Left cardiac atrium (tissue), 4 donors: ENCODE data around the gene CYP3A4. TPM values are rescaled to one million over a fixed set of nuclear protein-coding genes. Genes with fewer than 3 reads are reported as not detected.
"Not testable (repeated sequence)": the region's sequence is repeated elsewhere in the genome, so short reads cannot be mapped to it uniquely, and the experiment has no call there.

Experiments used
- ATAC-seq, 2 donors: fragments of 200-7000 bp; cut with Tn5 transposase; one replicate each; pipeline ENCODE4 v1.9.1; 2020; ENCODE audit warnings: mild to moderate bottlenecking in 2 of 2, moderate library complexity in 2 of 2
- DNase-seq: peaks from one replicate; pipeline ENCODE4 v3.0.0-alpha.2; 2020
- intact Hi-C, 2 donors: fragments of 100-400 bp; cut with DNase I; formaldehyde crosslinking; loops; one replicate each; pipeline versions ENCODE4 v1.14.1 to v1.15.1; 2022 to 2023
- long read RNA-seq: library from polyadenylated mRNA; unstranded; transcript quantifications from one replicate; pipeline ENCODE4 v2.0.0, GENCODE V29; 2021
- total RNA-seq, 2 donors: library from RNA; stranded (reverse); fragmentation: NEBNext Ultra II Directional; extraction: Animal tissue kit (Norgen Biotek cat#: 25700); gene quantifications; one replicate each; pipeline ENCODE4 v1.2.1, GENCODE V29; 2021
- donor health status: DM: no; HTN: yes; CAD: no.
- donor health status: DM: no; HTN: yes; CAD: no; lungs with severe emphysema.
- donor health status: DM: yes; HTN: yes; CAD: no.
- donor health status: Dilated cardiomyopathy.

Gene CYP3A4
- total RNA-seq: under 1 TPM; 0.32 to 0.34 TPM
- long read RNA-seq: 0 reads

GRCh38 chr7:99784007-99784406 lies at the start of gene CYP3A4:
CYP3A4 (minus strand) TSS chr7:99784184; CDS start chr7:99784081, 103 bp downstream.
- DNase-seq (no peak), ATAC-seq (peak in 1 of 2 donors; percentile 89)
- intact Hi-C loops: no loop called here

- ATAC-seq (no peak), DNase-seq (no peak)
- intact Hi-C loops: no loop called here
Observed at GRCh38 chr7:99833289-99833877, 49.4 kb upstream of the CYP3A4 start.

- ATAC-seq: no peak
- intact Hi-C loops: no loop called here
- no peak for DNase-seq
Observed at GRCh38 chr7:99831595-99831994, 47.6 kb upstream of the CYP3A4 start.

- no peak for DNase-seq
- intact Hi-C loops: no loop called here
- no peak for ATAC-seq
Observed at GRCh38 chr7:99829524-99830160, 45.7 kb upstream of the CYP3A4 start.

GRCh38 chr7:99828811-99829210 lies 44.8 kb upstream of the CYP3A4 start:
- intact Hi-C loops: no loop called here
- ATAC-seq (no peak), DNase-seq (no peak)

GRCh38 chr7:99827040-99827778 lies 43.2 kb upstream of the CYP3A4 start:
- intact Hi-C loops: no loop called here
- peak; percentile 45 to 72 for ATAC-seq
- DNase-seq: no peak

GRCh38 chr7:99825873-99826272 lies 41.9 kb upstream of the CYP3A4 start:
- ATAC-seq (no peak), DNase-seq (no peak)
- intact Hi-C loops: no loop called here

GRCh38 chr7:99825452-99825851 lies 41.5 kb upstream of the CYP3A4 start:
- ATAC-seq: no peak
- intact Hi-C loops: no loop called here

GRCh38 chr7:99824091-99824490 lies 40.1 kb upstream of the CYP3A4 start:
- intact Hi-C loops: no loop called here
- DNase-seq: no peak
- ATAC-seq: peak in 1 of 2 donors; percentile 51

More at GRCh38 chr7:99825452-99825851, 41.5 kb upstream of the CYP3A4 start:
- DNase-seq: no peak

GRCh38 chr7:99822731-99823718 lies 39.0 kb upstream of the CYP3A4 start:
- intact Hi-C loops: no loop called here
- no peak for DNase-seq
- no peak for ATAC-seq

- ATAC-seq (no peak), DNase-seq (no peak)
- intact Hi-C loops: no loop called here
Observed at GRCh38 chr7:99820408-99821027, 36.5 kb upstream of the CYP3A4 start.

- ATAC-seq (no peak), DNase-seq (no peak)
- intact Hi-C loops: no loop called here
Observed at GRCh38 chr7:99808766-99809165, 24.8 kb upstream of the CYP3A4 start.

GRCh38 chr7:99806839-99807478 lies 23.0 kb upstream of the CYP3A4 start:
- no peak for DNase-seq
- intact Hi-C loops: no loop called here
- no peak for ATAC-seq

GRCh38 chr7:99805641-99806040 lies 21.7 kb upstream of the CYP3A4 start:
- DNase-seq: no peak
- ATAC-seq: no peak
- intact Hi-C loops: no loop called here

- ATAC-seq, DNase-seq, intact Hi-C loops: not testable (repeated sequence)
Observed at GRCh38 chr7:99803118-99803517, 19.1 kb upstream of the CYP3A4 start.

GRCh38 chr7:99801407-99801806 lies 17.4 kb upstream of the CYP3A4 start:
- DNase-seq, ATAC-seq, intact Hi-C loops: not testable (repeated sequence)

GRCh38 chr7:99798972-99799371 lies 15.0 kb upstream of the CYP3A4 start:
- DNase-seq (no peak), ATAC-seq (no peak)
- intact Hi-C loops: no loop called here

- DNase-seq, ATAC-seq, intact Hi-C loops: not testable (repeated sequence)
Observed at GRCh38 chr7:99795864-99796263, 11.9 kb upstream of the CYP3A4 start.
